HG03378 (cell line): ENCODE results near the gene GUCD1.
"Not testable (repeated sequence)": the region's sequence is repeated elsewhere in the genome, so short reads cannot be mapped to it uniquely, and the experiment has no call there.

ENCODE experiments used
- ATAC-seq: cut with Tn5 transposase; IDR thresholded peaks from one replicate; pipeline ENCODE4 v1.9.1; 2021; ENCODE audit warnings: mild to moderate bottlenecking, moderate library complexity; ENCODE audit not compliant: unreplicated experiment

GUCD1 gene

DNA sequence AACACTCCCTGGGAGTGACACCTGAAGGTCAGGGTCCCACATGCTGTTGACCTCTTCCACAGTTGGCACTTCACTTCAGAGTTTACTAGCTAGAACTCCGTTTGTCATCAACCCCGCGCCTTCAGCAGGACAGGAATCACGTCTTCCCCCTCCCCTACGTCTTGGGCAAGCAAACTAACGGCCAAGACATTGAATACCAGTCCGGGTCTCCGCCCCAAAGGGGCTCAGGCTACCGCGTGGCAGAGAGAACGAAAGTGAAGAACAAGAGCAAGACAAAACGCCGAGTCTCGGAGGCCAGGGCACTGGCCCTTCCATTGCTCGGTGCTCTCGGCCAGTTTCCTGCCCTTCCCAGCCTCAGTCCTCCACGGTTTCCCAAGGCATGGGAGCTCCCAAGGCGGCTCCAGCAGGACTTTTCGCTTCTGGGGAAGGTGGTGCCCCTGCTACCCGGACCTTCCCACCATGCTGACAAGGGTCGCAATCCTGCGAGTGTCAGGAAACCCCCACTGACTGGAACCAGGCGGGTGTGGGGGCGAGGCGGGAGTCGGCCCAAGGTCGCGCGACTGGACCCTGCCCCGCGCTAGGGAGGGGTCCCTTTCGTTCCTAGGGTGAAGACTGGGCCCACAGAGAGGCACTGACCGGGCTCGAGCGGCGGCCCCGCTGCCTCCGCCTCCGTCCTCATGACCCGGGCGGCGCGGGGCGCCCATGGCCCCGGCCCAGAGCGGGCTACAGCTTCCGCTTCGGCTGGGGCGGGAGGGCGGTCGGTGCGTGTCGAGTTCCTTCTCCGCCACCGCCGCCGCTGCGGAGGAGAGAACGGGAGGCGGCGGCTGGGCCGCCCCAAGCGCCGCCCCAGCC is at the start of gene GUCD1:
Gene GUCD1, minus strand, starts transcription at position 826 of the 852 bp plus-strand sequence. Its CDS starts 147 bp downstream, at position 679.
- ATAC-seq, result peak; percentile 9

DNA sequence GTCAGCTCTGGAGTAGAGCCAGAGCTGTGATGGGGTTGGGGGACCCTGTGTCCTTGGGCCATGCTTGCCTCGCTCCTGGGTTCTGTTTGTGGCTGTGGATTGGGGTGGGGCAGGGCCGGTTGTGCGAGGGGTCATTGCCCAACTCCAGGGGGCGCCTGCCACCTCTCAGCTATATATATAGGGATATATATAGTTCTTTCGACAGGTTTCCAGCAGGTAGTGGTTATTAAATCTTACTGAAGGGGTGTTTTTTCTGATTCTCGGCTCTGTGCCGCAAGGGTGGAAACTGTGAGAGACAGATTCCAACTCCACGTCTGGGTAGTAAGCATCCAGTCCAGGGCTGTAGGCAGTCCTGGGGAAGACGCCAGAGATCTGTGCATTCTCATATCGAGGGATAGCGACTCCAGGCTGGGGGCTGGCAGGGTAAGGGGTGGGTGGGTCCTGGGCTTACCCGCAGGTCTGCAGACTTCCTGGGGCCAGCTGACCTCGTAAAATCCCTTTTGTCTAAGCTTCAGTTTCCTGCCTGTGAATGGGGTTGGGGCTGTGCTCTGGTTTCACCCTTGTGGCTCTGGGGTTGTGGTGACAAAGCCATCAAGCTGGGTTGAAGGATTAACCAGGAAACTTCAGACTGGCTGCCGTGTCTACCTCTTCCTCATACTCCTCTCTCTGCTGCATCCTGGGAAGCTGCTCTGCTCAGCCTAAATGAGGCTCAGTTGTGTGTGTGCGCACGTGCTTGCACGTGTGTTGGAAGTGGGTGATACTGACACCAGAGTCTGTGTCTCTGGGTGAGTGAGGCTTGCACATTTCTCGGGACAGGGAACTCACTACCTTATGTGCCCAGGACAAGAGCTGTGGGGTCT is 49.1 kb upstream of the GUCD1 start:
- not testable (repeated sequence) for ATAC-seq

DNA sequence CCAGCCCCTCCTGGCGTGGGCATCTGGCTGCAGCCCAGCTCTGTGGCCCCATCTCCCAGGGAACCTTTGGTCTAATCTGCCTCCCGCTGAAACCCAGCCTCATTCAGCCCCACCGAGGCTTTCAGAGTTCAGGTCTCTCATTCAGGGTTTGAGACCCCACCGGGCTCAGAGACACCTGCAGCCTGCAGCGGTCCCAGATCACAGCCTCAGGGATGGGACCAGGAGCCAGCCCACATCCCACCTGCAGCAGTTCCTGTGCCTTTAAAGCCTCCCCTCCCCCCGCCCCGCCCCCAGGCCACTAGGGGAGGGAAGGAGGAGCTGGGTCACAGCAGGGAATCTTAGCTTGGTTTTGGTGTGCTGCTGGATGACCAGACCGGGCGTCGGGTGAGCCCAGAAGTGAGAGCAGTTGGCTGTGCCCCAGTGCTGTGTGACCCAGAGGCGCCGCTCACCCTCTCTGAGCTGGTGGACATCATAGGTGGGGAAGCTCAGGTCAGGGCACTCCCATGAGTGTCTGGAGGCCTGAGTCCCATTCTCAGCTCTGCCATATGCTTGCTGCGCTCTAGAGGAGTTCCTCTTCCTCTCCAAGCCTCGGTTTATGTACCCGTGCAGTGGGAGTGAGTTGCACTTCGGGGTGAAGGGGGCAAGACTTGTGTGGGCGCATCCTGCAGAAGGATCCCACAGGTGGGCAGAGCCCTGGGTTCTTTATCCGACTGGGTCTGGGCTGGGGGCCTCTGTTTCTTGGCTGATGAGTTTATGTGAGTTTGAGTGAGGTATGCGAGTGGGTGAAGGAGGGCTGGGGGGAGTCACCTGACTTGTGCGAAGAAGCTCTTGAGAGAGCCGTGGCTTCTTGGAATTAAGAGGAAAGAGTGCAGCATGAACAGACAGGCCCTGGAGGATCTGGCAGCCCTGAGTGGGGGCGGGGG is 48.2 kb upstream of the GUCD1 start, which contains the start of gene GGT1:
Gene GGT1, plus strand, starts transcription at position 347 of the 923 bp plus-strand sequence. CDS start 7,889 bp downstream, outside the sequence.
- not testable (repeated sequence) for ATAC-seq

GRCh38 chr22:24602105-24602749 is 47.3 kb upstream of the GUCD1 start:
- not testable (repeated sequence) for ATAC-seq

DNA sequence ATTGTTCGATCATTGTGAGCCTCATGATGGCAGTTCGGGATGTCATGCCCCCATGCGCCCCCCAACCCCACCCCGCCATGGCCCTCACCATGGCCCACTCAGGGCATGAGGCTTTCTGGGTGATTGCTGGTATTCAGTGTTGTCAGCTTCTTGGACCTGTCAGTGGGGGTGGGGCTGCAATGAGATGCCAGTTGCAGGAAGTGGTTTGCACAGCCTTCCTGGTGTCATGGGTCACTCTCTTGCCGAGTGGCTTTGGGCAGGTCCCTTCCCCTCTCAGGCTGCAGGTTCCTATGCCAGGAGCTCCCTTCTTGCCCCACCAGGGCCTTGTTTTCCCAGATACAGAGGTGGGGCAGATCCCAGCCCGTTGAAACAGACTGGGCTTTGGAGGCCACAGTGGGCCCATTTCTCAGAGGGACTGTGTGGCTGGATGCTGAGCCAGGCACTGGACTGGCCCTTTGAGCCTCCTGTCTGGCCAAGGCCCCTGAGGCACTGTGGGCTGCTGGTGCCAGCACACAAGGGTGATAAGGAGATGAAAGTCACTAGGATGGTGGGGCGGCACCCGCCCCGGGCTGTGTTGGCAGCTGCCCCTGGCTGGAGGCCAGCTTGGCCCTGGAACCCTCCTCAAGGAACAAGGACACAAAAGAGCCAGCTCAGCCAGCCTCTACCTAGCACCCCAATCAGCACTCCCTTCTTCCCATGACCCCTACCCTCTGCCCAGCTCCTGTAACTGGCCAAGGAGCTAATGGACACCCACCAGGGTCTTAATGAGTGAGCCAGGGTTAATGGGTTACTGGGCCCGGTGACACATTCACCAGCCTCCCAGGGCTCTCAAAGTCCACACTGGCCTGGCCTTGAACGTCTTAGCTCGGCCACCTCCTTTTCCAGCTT is 46.5 kb upstream of the GUCD1 start:
- ATAC-seq, result no peak

- ATAC-seq, result not testable (repeated sequence)
Observed at GRCh38 chr22:24599958-24600715, 45.2 kb upstream of the GUCD1 start.

GRCh38 chr22:24599514-24599913 is 44.6 kb upstream of the GUCD1 start:
- ATAC-seq, result no peak

GRCh38 chr22:24597076-24597475 is 42.1 kb upstream of the GUCD1 start:
- ATAC-seq, result not testable (repeated sequence)

DNA sequence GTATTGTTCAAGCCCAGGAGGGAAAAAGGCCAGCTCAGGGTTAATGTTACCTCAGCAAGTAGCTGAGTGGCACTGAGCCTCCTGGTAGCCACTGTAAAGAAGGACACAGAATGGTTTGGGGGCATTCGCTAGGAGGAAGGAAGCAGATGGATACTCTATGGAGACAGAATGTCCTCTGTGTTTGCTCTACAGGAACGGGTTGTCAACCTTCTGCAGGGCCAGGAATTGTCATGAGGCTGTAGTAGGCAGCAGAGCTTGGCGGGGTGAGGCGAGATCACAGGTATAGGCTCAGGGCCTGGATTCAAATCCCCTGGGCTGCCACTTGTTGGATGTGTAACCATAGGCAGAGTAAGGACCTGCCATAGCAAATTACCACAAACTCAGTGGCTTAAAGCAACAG is 40.9 kb upstream of the GUCD1 start:
- no peak for ATAC-seq

GRCh38 chr22:24595228-24595627 is 40.3 kb upstream of the GUCD1 start:
- no peak for ATAC-seq

DNA sequence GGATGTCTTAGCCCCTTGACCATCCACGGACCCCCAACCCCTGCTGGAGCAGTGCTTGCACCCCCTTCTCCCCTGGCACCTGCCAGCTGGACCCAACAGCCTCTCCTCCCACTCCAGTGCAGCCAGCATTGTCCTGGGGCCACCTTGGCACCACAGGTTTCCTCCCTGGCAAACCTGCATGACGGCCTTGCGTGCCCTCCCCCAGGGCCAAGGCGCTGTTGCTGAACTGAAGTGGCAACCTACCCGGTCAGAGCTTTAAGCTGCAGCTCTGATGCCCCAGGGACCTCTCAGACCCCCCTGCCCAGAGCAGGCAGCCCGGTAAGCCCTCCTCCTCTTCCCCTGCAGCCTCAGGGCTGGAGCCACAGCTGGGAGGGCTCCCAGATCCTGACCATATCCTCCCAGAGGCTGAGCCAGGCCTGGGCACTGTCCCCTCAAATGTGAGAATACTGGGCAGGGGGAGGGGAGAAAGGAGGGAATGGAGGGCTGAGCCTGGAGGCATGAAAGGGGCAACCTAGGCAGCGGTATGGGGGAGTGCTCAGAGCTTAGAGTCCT is 39.7 kb upstream of the GUCD1 start:
- no peak for ATAC-seq

DNA sequence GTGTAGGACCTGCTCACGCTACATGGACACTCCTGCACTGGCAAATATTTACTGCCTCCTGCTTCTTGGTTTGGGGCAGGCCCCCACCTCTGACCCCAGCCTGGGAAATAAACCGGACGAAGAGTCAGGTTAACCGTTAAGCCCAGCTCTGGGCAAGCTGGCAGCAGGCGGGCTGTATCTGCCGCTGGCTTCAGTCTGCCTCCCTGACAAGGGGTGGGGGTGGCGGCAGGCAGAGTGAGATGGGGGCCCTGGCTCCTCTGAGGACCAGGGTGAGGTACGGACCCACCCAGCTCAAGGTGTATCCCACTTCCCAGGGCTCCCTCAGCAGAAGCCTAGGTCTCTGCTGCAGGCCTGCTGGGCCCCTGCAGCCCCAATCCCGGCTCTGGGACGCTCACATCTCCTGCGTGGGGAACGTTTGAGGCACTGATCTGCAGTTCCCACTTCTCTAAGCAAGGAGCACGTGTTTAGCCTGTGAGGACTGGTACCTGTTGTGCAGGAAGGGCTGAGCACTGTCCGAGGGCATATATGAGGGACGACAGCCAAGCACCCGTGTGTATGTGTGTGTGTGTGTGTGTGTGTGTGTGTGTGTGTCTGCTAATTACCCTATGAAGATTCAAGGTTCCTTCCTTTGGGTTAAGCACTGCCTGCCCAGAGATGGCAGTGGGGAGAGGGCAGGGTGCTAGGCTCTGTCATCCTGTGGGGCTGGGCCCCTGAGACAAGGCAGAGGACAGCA is 39.1 kb upstream of the GUCD1 start:
- no peak for ATAC-seq

GRCh38 chr22:24593559-24593835 is 38.6 kb upstream of the GUCD1 start:
- ATAC-seq, result not testable (repeated sequence)

DNA sequence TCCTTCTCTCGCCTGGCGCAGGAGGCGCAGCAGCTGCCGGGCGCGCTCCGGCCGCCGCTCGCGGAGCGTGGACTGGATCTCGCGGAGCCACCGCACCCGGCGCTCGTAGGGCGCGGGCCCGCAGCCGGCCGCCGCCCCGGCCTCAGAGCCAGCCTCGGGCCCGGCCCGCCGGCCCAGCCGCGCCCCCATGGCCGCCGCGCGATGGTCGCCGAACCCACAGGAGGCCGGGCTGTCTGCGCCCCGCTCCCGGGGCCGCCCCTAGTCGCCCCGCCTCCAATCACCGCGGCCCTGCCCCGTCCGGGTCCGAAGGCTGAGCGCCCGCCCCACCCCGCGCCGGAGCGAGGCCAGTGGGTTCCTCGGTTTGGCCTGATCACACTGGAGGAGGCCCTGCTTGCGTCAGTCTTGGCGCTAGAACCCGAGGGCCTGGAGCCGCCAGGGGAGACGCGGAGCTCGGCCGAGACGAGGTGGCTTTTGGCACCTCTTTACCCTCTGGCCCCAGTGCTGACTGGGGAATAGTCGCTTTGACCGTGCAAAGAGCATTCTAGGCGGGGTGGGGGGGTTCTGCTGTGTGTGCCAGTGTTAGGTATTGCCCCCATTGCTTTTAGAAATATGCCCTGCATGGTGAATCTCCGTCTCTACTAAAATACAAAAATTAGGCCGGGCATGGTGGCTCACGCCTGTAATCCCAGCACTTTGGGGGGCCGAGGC is 38.1 kb upstream of the GUCD1 start, which contains the start of gene LRRC75B:
Gene LRRC75B, minus strand, starts transcription at position 223 of the 708 bp plus-strand sequence. Its CDS starts 34 bp downstream, at position 189.
- ATAC-seq, result no peak

GRCh38 chr22:24592058-24592850 is 37.3 kb upstream of the GUCD1 start:
- no peak for ATAC-seq

DNA sequence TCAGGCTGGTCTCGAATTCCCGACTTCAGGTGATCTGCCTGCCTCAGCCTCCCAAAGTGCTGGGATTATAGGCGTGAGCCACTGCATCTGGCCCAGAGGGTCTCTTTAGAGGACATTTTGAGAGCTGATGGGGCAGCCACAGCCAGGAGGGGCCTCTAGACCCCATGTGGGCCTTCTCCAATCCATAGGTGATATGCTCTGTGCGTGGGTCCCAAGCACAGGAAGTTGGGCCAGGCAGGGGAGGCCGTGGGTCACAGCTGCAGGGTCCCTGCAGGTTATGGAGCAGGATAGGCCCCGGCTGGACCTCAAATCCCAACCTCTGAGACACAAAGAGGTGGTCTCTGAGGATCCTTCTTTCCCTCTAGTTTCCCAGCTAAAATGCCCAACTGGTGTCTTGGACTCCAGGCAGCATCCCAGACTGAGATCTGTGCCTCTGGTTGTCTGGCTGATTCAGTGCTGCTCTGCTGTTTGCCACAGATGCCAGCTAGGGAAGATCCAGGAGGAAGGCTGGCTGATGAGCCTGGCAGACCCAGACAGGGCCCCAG is 36.4 kb upstream of the GUCD1 start:
- ATAC-seq, result no peak
